Activated CD4-positive, alpha-beta T cell treated with anti-CD3 and anti-CD28 coated beads for 36 hours (primary cell): Measurements from ENCODE around the gene NNAT. TPM values are rescaled to one million over a fixed set of nuclear protein-coding genes. Genes with fewer than 3 reads are reported as not detected.
"Not testable (repeated sequence)": the region's sequence is repeated elsewhere in the genome, so short reads cannot be mapped to it uniquely, and the experiment has no call there.

Experiments
- ATAC-seq: fragments of 200-7000 bp; cut with Tn5 transposase; one replicate; pipeline ENCODE4 v1.10.0; 2021; ENCODE audit warnings: mild to moderate bottlenecking, moderate library complexity
- CTCF ChIA-PET: fragments of 350-600 bp; sonication (Branson Sonifier 250); formaldehyde crosslinking; loops from one replicate; lab custom pipeline; 2021; ENCODE audit warnings: antibody characterized with exemption; lab: Charles Lee
- POLR2A ChIA-PET: fragments of 350-600 bp; sonication (Branson Sonifier 250); formaldehyde crosslinking; loops from one replicate; lab custom pipeline; 2021; ENCODE audit warnings: antibody characterized with exemption, inconsistent platforms; lab: Charles Lee
- DNase-seq: peaks from one replicate; pipeline ENCODE4 v3.0.0-alpha.2; 2020
- H3K27ac Mint-ChIP-seq: one replicate; pipeline ENCODE4 v1.8.0; 2021; ENCODE audit warnings: mixed read lengths
- H3K27me3 Mint-ChIP-seq: one replicate; pipeline ENCODE4 v1.8.0; 2021; ENCODE audit warnings: mixed read lengths
- H3K36me3 Mint-ChIP-seq: one replicate; pipeline ENCODE4 v1.8.0; 2021; ENCODE audit warnings: low read depth, mixed read lengths
- H3K4me1 Mint-ChIP-seq: one replicate; pipeline ENCODE4 v1.8.0; 2021; ENCODE audit warnings: mixed read lengths
- H3K4me3 Mint-ChIP-seq: one replicate; pipeline ENCODE4 v1.8.0; 2021; ENCODE audit warnings: mild to moderate bottlenecking, moderate library complexity, mixed read lengths
- H3K9me3 Mint-ChIP-seq: one replicate; pipeline ENCODE4 v1.8.0; 2021; ENCODE audit warnings: low read depth, mixed read lengths
- intact Hi-C, 2 experiments: fragments of 100-400 bp; cut with DNase I in 1 of 2; cut with micrococcal nuclease in 1 of 2; formaldehyde crosslinking; loops; one replicate each; pipeline versions ENCODE4 v1.14.2 to v1.15.1; 2022 to 2024; cut with DNase I, micrococcal nuclease
- total RNA-seq, 2 experiments: library from RNA; stranded (reverse); gene quantifications; one replicate each; pipeline ENCODE4 v1.2.3, GENCODE V29; 2021

The NNAT gene
- total RNA-seq, 2 experiments from 2014 or later = 0.42 to 0.91 TPM

- H3K9me3 Mint-ChIP-seq = no peaks in the 10 kb centered on the region
- intact Hi-C loops = no loop called here
- DNase-seq (no peak), ATAC-seq (no peak)
- H3K4me3 Mint-ChIP-seq = no peak overlapping the region
- H3K27me3 Mint-ChIP-seq = peaks cover 7% of the 10 kb centered on the region
- H3K4me1 Mint-ChIP-seq = no peaks in the 10 kb centered on the region
- H3K27ac Mint-ChIP-seq = no peak overlapping the region
- no peaks in the 10 kb centered on the region for H3K36me3 Mint-ChIP-seq
- ChIA-PET POLR2A (no interaction called here), CTCF (no interaction called here)
Measured at GRCh38 chr20:37484331-37484730, 36.7 kb upstream of the NNAT start.

GRCh38 chr20:37486209-37486608 is 34.8 kb upstream of the NNAT start:
- ATAC-seq, H3K4me3 Mint-ChIP-seq, H3K9me3 Mint-ChIP-seq, H3K36me3 Mint-ChIP-seq, H3K4me1 Mint-ChIP-seq, POLR2A ChIA-PET, DNase-seq, CTCF ChIA-PET, H3K27ac Mint-ChIP-seq, intact Hi-C loops, H3K27me3 Mint-ChIP-seq: not testable (repeated sequence)

- CTCF ChIA-PET = no interaction called here
- Mint-ChIP-seq H3K4me3 (no peak overlapping the region), H3K9me3 (no peaks in the 10 kb centered on the region), H3K27me3 (peaks cover 4% of the 10 kb centered on the region), H3K36me3 (no peaks in the 10 kb centered on the region), H3K4me1 (no peaks in the 10 kb centered on the region), H3K27ac (no peak overlapping the region)
- ATAC-seq = no peak
- DNase-seq = no peak
- POLR2A ChIA-PET = interaction anchor here (0.6 kb wide), 1 partner anchor 106 kb away, joined by 3 read pairs; no protein-coding TSS in a partner anchor
- intact Hi-C loops = no loop called here
Measured at GRCh38 chr20:37490663-37491350, 30.2 kb upstream of the NNAT start.

GRCh38 chr20:37492096-37492625 is 28.9 kb upstream of the NNAT start:
- Mint-ChIP-seq H3K9me3 (no peaks in the 10 kb centered on the region), H3K36me3 (no peaks in the 10 kb centered on the region), H3K4me3 (no peak overlapping the region), H3K27me3 (peaks cover 4% of the 10 kb centered on the region), H3K27ac (no peak overlapping the region), H3K4me1 (no peaks in the 10 kb centered on the region)
- ATAC-seq (no peak), DNase-seq (no peak)
- intact Hi-C loops = no loop called here
- CTCF ChIA-PET = interaction anchor here (0.8 kb wide), 1 partner anchor 296 kb away, joined by 3 read pairs; no protein-coding TSS in a partner anchor
- POLR2A ChIA-PET = no interaction called here

GRCh38 chr20:37492945-37493344 is 28.1 kb upstream of the NNAT start:
- ChIA-PET CTCF (interaction anchor here (0.6 to 0.8 kb wide), 2 partner anchors 297 to 829 kb away, joined by 3 read pairs; no protein-coding TSS in a partner anchor), POLR2A (no interaction called here)
- intact Hi-C loops = no loop called here
- Mint-ChIP-seq H3K27me3 (peaks cover 4% of the 10 kb centered on the region), H3K4me1 (no peaks in the 10 kb centered on the region), H3K36me3 (no peaks in the 10 kb centered on the region), H3K27ac (no peak overlapping the region), H3K9me3 (no peaks in the 10 kb centered on the region), H3K4me3 (no peak overlapping the region)
- no peak for ATAC-seq
- no peak for DNase-seq

GRCh38 chr20:37494301-37494700 is 26.7 kb upstream of the NNAT start:
- no peak for DNase-seq
- no peaks in the 10 kb centered on the region for H3K4me1 Mint-ChIP-seq
- no peak overlapping the region for H3K4me3 Mint-ChIP-seq
- no peaks in the 10 kb centered on the region for H3K36me3 Mint-ChIP-seq
- peaks cover 4% of the 10 kb centered on the region for H3K27me3 Mint-ChIP-seq
- no peaks in the 10 kb centered on the region for H3K9me3 Mint-ChIP-seq
- intact Hi-C loops = no loop called here
- no peak overlapping the region for H3K27ac Mint-ChIP-seq
- ChIA-PET CTCF (interaction anchor here (0.6 to 1.1 kb wide), 3 partner anchors 11 to 45 kb away, joined by 3 read pairs; no protein-coding TSS in a partner anchor), POLR2A (no interaction called here)
- no peak for ATAC-seq

GRCh38 chr20:37494796-37495195 is 26.3 kb upstream of the NNAT start:
- ChIA-PET CTCF (interaction anchor here (0.6 to 0.9 kb wide), 2 partner anchors 10 to 44 kb away, joined by 3 read pairs; no protein-coding TSS in a partner anchor), POLR2A (no interaction called here)
- intact Hi-C loops = no loop called here
- DNase-seq = no peak
- Mint-ChIP-seq H3K9me3 (no peaks in the 10 kb centered on the region), H3K36me3 (no peaks in the 10 kb centered on the region), H3K4me3 (no peak overlapping the region), H3K4me1 (no peaks in the 10 kb centered on the region), H3K27ac (no peak overlapping the region), H3K27me3 (peaks cover 4% of the 10 kb centered on the region)
- ATAC-seq = no peak

- POLR2A ChIA-PET = no interaction called here
- H3K27ac Mint-ChIP-seq = no peak overlapping the region
- H3K9me3 Mint-ChIP-seq = no peaks in the 10 kb centered on the region
- CTCF ChIA-PET = interaction anchor here (0.7 kb wide), 1 partner anchor 1734 kb away, joined by 4 read pairs; no protein-coding TSS in a partner anchor
- no peak overlapping the region for H3K4me3 Mint-ChIP-seq
- DNase-seq (no peak), ATAC-seq (no peak)
- no peaks in the 10 kb centered on the region for H3K27me3 Mint-ChIP-seq
- intact Hi-C loops = no loop called here
- no peaks in the 10 kb centered on the region for H3K4me1 Mint-ChIP-seq
- no peaks in the 10 kb centered on the region for H3K36me3 Mint-ChIP-seq
Measured at GRCh38 chr20:37498066-37498665, 22.9 kb upstream of the NNAT start.

- Mint-ChIP-seq H3K9me3 (no peaks in the 10 kb centered on the region), H3K4me1 (no peaks in the 10 kb centered on the region), H3K27ac (no peak overlapping the region), H3K4me3 (no peak overlapping the region), H3K27me3 (no peaks in the 10 kb centered on the region), H3K36me3 (no peaks in the 10 kb centered on the region)
- intact Hi-C loops = no loop called here
- ATAC-seq (no peak), DNase-seq (no peak)
- ChIA-PET CTCF (interaction anchor here (0.6 to 0.8 kb wide), 2 partner anchors 35 to 148 kb away, joined by 3 to 4 read pairs; no protein-coding TSS in a partner anchor), POLR2A (no interaction called here)
Measured at GRCh38 chr20:37500311-37500710, 20.7 kb upstream of the NNAT start.

- ATAC-seq = no peak
- intact Hi-C loops = no loop called here
- CTCF ChIA-PET = interaction anchor here (0.7 kb wide), 1 partner anchor 379 kb away, joined by 3 read pairs; no protein-coding TSS in a partner anchor
Measured at GRCh38 chr20:37501940-37502339, 19.1 kb upstream of the NNAT start.

GRCh38 chr20:37502654-37503053 is 18.4 kb upstream of the NNAT start:
- H3K36me3 Mint-ChIP-seq = no peaks in the 10 kb centered on the region
- CTCF ChIA-PET = no interaction called here
- H3K27me3 Mint-ChIP-seq = no peaks in the 10 kb centered on the region
- intact Hi-C loops = no loop called here
- H3K4me3 Mint-ChIP-seq = no peak overlapping the region
- DNase-seq = no peak
- POLR2A ChIA-PET = no interaction called here
- H3K9me3 Mint-ChIP-seq = no peaks in the 10 kb centered on the region
- H3K27ac Mint-ChIP-seq = no peak overlapping the region
- H3K4me1 Mint-ChIP-seq = no peaks in the 10 kb centered on the region
- no peak for ATAC-seq

More at GRCh38 chr20:37501940-37502339, 19.1 kb upstream of the NNAT start:
- Mint-ChIP-seq H3K9me3 (no peaks in the 10 kb centered on the region), H3K27me3 (no peaks in the 10 kb centered on the region), H3K27ac (no peak overlapping the region), H3K4me1 (no peaks in the 10 kb centered on the region), H3K36me3 (no peaks in the 10 kb centered on the region), H3K4me3 (no peak overlapping the region)
- DNase-seq = no peak
- POLR2A ChIA-PET = no interaction called here
